Neutrophil (primary cell): ENCODE data around the gene DEPP1.
"Not testable (repeated sequence)": the region's sequence is repeated elsewhere in the genome, so short reads cannot be mapped to it uniquely, and the experiment has no call there.

Experiments
- H3K27ac ChIP-seq: fragments of 200-600 bp; sonication (generic); 2 replicates; pipeline ENCODE4 v1.5.1; 2016; ENCODE audit warnings: mild to moderate bottlenecking, moderate library complexity
- H3K27me3 ChIP-seq: fragments of 200-600 bp; sonication (generic); 2 replicates; pipeline ENCODE4 v1.6.0; 2016; ENCODE audit warnings: mild to moderate bottlenecking
- H3K36me3 ChIP-seq: fragments of 200-600 bp; sonication (generic); 2 replicates; pipeline ENCODE4 v1.5.1; 2017
- H3K4me1 ChIP-seq, 2 experiments: fragments of 200-600 bp in 1 of 2; sonication (generic) in 1 of 2; 1 replicate in 1 of 2; 2 replicates in 1 of 2; pipeline versions ENCODE4 v1.5.1 to v1.6.1; 2013 to 2016; ENCODE audit warnings: low read depth in 1 of 2, low read length in 1 of 2, mild to moderate bottlenecking in 1 of 2, moderate library complexity in 1 of 2; ENCODE audit not compliant: control insufficient read depth in 1 of 2, insufficient read depth in 1 of 2
- H3K4me3 ChIP-seq, 2 experiments: fragments of 200-600 bp in 1 of 2; sonication (generic) in 1 of 2; 1 replicate in 1 of 2; 2 replicates in 1 of 2; pipeline ENCODE4 v1.5.1; 2013 to 2016; ENCODE audit warnings: low read depth in 1 of 2, low read length in 1 of 2, mild to moderate bottlenecking in 1 of 2, moderate library complexity in 1 of 2
- H3K9me3 ChIP-seq: fragments of 200-600 bp; sonication (generic); 2 replicates; pipeline ENCODE4 v1.5.1; 2016
- CTCF ChIP-seq: fragments of 200-600 bp; sonication (generic); IDR thresholded peaks from 2 replicates; pipeline ENCODE4 v1.5.1; 2016; ENCODE audit warnings: antibody characterized with exemption

Gene DEPP1

GRCh38 chr10:44978570-44979280 is at the start of gene DEPP1:
DEPP1 (minus strand) TSS chr10:44978809; CDS start chr10:44978030, 779 bp downstream.
- peaks cover 6% of the 10 kb centered on the region for H3K36me3 ChIP-seq
- H3K27ac ChIP-seq: no peak within 1 kb of the TSS
- H3K4me1 ChIP-seq: peaks cover 15% of the 10 kb centered on the region in 2 experiments
- H3K9me3 ChIP-seq: no peaks in the 10 kb centered on the region
- no peak within 1 kb of the TSS for H3K4me3 ChIP-seq
- no peak for TF ChIP-seq CTCF
- H3K27me3 ChIP-seq: no peaks in the 10 kb centered on the region

GRCh38 chr10:45023426-45023825 is 44.8 kb upstream of the DEPP1 start:
- TF ChIP-seq CTCF: no peak
- Histone ChIP-seq H3K36me3 (no peaks in the 10 kb centered on the region), H3K9me3 (no peaks in the 10 kb centered on the region), H3K4me3 (no peak overlapping the region), H3K27ac (no peak overlapping the region), H3K27me3 (no peaks in the 10 kb centered on the region), H3K4me1 (no peaks in the 10 kb centered on the region)

GRCh38 chr10:45015590-45015989 is 37.0 kb upstream of the DEPP1 start:
- Histone ChIP-seq H3K9me3 (no peaks in the 10 kb centered on the region), H3K27ac (no peak overlapping the region), H3K36me3 (no peaks in the 10 kb centered on the region), H3K4me3 (no peak overlapping the region), H3K4me1 (no peaks in the 10 kb centered on the region), H3K27me3 (no peaks in the 10 kb centered on the region)
- no peak for TF ChIP-seq CTCF

- not testable (repeated sequence) for H3K36me3 ChIP-seq, H3K9me3 ChIP-seq, H3K27ac ChIP-seq, H3K27me3 ChIP-seq, H3K4me1 ChIP-seq, H3K4me3 ChIP-seq
Observed at GRCh38 chr10:45014557-45014956, 35.9 kb upstream of the DEPP1 start.

GRCh38 chr10:45008524-45009161 is 30.0 kb upstream of the DEPP1 start:
- Histone ChIP-seq H3K36me3 (no peaks in the 10 kb centered on the region), H3K9me3 (no peaks in the 10 kb centered on the region), H3K27me3 (no peaks in the 10 kb centered on the region), H3K27ac (no peak overlapping the region), H3K4me1 (peaks cover 0 to 3% of the 10 kb centered on the region in 2 experiments), H3K4me3 (no peak overlapping the region)
- peak; percentile 54 for TF ChIP-seq CTCF

GRCh38 chr10:45006276-45007030 is 27.8 kb upstream of the DEPP1 start:
- no peak for TF ChIP-seq CTCF
- Histone ChIP-seq H3K4me3 (no peak overlapping the region), H3K36me3 (no peaks in the 10 kb centered on the region), H3K27ac (no peak overlapping the region), H3K27me3 (no peaks in the 10 kb centered on the region), H3K4me1 (peaks cover 5 to 9% of the 10 kb centered on the region in 2 experiments), H3K9me3 (no peaks in the 10 kb centered on the region)
